Loucy (cell line): ENCODE data around the gene SIRPG.

Experiments used
- EZH2phosphoT487 ChIP-seq: fragments of 200-600 bp; IDR thresholded peaks from 2 replicates; pipeline ENCODE4 v1.6.1; 2018; ENCODE audit warnings: antibody characterized with exemption, mild to moderate bottlenecking, moderate library complexity, borderline replicate concordance
- TF ChIP-seq, protein P1 (sequence below): fragments of 200-600 bp; sonication (generic); conservative IDR thresholded peaks from 2 replicates; pipeline ENCODE4 v1.5.1; 2014; ENCODE audit warnings: mild to moderate bottlenecking, antibody characterized with exemption, low read length

- no peak for TF ChIP-seq EZH2phosphoT487
- TF ChIP-seq, protein P1, sequence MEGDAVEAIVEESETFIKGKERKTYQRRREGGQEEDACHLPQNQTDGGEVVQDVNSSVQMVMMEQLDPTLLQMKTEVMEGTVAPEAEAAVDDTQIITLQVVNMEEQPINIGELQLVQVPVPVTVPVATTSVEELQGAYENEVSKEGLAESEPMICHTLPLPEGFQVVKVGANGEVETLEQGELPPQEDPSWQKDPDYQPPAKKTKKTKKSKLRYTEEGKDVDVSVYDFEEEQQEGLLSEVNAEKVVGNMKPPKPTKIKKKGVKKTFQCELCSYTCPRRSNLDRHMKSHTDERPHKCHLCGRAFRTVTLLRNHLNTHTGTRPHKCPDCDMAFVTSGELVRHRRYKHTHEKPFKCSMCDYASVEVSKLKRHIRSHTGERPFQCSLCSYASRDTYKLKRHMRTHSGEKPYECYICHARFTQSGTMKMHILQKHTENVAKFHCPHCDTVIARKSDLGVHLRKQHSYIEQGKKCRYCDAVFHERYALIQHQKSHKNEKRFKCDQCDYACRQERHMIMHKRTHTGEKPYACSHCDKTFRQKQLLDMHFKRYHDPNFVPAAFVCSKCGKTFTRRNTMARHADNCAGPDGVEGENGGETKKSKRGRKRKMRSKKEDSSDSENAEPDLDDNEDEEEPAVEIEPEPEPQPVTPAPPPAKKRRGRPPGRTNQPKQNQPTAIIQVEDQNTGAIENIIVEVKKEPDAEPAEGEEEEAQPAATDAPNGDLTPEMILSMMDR = no peak
Measured at GRCh38 chr20:1672728-1673127, 15.1 kb upstream of the SIRPG start.
